Measurements from ENCODE around the gene ZSWIM3.
A peak's percentile ranks its signal among the peaks of the same experiment; 100 is the strongest.

DNA sequence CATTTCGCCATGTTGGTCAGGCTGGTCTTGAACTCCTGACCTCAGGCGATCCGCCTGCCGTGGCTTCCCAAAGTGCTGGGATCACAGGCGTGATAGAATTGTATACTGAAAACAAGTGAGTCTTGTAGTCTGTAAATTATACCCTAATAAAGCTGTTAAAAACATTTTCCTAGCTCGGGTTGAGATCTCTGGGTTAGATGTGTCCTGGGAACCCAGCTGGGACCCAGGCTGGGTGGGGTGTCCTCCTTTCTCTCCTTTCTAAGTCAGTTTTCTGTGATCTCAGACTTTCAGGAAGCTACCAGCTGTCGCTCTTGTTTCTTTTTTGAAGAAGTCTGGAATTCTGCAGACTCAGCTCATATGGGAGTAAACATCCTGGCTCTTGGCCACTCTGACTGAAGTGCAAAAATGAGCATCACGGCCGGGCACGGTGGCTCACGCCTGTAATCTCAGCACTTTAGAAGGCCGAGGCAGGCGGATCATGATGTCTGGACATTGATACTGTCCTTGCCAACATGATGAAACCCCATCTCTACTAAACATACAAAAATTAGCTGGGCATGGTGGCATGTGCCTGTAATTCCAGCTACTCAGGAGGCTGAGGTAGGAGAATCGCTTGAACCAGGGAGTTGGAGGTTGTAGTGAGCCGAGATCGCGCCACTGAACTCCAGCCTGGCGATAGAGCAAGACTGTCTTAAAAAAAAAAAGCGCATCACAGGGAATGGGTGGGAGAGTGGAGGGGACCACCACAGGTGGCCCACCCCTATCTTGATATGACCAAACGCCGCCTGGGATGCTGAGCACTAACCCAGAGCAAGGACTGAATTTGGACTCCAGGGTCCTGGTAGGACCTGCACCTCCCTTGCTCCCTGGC is 67.2 kb downstream of the ZSWIM3 start:
- TF ChIP-seq, protein P1, sequence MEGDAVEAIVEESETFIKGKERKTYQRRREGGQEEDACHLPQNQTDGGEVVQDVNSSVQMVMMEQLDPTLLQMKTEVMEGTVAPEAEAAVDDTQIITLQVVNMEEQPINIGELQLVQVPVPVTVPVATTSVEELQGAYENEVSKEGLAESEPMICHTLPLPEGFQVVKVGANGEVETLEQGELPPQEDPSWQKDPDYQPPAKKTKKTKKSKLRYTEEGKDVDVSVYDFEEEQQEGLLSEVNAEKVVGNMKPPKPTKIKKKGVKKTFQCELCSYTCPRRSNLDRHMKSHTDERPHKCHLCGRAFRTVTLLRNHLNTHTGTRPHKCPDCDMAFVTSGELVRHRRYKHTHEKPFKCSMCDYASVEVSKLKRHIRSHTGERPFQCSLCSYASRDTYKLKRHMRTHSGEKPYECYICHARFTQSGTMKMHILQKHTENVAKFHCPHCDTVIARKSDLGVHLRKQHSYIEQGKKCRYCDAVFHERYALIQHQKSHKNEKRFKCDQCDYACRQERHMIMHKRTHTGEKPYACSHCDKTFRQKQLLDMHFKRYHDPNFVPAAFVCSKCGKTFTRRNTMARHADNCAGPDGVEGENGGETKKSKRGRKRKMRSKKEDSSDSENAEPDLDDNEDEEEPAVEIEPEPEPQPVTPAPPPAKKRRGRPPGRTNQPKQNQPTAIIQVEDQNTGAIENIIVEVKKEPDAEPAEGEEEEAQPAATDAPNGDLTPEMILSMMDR (IDR thresholded peaks at IDR 0.05) = no peak
- TF ChIP-seq POLR2A (IDR thresholded peaks at IDR 0.05) (no peak), EP300 (IDR thresholded peaks at IDR 0.05; ENCODE audit: low read depth) (no peak), POLR2AphosphoS5 (IDR thresholded peaks at IDR 0.05) (peak in 1 of 3 donors; percentile 21)
